Measurements from ENCODE around the gene TRPM5.

Gene TRPM5

DNA sequence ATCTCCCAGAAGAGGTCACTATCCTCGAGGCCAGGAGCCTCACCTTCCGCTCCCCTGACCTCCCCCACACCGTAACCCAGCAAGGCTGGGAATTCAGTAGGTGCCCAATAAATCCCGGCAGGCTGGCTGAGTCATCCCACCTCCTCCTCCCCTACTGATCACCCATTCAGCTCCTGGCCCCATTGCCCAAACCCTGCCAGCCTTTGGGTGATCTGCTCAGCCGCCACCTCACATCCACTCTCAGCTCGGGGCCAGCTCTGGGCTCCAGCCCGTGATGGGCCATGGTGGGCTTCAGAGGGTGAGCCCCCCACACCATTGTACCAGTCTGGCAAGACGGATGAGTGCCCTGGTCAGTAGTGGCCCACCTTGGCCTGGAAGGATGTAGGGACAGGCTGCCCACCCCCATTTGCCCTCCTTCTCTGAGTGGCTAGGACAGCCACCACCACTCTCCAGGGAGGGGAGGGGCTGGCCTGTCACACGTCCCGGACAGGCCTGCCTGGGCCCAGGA is 8.2 kb downstream of the TRPM5 start:
- DNase-seq = no peak

- no peak for DNase-seq
Observed at GRCh38 chr11:2435288-2436012, 8.9 kb downstream of the TRPM5 start.

GRCh38 chr11:2434506-2435255 is 9.6 kb downstream of the TRPM5 start:
- DNase-seq = no peak

GRCh38 chr11:2434008-2434407 is 10.3 kb downstream of the TRPM5 start:
- no peak for DNase-seq

- DNase-seq = no peak
Observed at GRCh38 chr11:2433106-2433925, 11.0 kb downstream of the TRPM5 start.

DNA sequence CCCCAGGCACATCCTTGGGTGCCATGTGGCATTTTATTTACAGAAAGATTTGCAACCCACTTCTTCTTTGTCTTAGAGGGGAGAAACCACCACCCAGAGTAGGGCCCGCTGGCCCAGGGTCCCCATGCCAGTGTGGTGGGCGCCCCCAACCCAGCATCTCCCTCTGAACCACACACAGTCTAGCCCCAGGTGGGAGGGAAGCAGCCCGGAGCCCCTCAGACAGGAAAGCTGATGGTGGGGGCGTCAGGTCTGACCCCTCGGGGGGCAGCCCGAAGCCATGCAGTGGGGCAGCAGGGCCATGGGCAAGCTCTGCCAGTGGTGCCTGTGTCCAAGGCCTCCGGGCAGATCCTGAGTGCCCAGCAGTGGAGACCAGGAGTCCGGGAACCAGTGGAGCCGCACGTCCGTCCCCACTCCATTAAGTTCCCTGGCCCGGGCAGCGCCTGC is 11.7 kb downstream of the TRPM5 start:
- DNase-seq = no peak

DNA sequence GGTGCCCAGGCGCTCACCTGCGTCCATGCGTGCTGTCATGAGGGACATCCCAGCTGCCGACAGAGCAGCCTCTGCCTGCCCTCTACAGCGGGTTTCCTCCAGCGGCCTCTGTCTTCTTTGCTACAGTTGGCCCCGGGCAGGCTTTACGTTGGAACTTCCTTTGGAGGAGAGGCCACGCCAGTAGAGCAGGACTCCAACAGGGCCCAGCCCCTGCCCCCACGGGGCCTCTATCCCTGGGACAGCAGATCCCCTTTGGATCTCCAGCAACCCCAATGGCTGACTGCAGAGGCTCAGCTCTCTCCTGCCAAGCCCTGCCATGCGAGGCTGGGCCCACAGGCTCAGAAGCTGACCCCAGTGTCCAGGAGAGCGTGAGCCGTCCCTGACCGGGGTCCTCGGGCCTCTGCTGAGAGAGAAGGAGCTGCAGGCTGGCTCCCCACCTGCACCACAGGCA is 12.1 kb downstream of the TRPM5 start:
- no peak for DNase-seq

DNA sequence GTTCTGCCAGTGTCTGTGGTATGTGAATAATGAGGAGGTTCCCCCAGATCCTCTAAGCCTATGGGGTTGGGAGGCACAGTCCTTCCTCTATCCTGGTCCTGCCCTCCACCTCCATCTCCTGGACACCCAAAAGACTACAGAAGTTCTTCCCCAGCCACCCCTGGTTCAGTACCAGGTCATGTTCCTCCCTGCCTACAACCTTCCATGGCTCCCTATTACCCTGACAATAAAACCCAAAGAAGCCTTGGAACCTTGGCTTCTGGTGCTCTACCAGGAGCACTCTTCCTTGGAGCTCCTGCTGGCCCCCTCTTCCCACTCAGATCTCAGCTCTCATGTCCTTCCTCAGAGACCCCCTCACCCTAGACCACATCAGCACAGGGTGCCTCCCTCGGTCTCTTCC is 12.9 kb downstream of the TRPM5 start:
- no peak for DNase-seq

DNA sequence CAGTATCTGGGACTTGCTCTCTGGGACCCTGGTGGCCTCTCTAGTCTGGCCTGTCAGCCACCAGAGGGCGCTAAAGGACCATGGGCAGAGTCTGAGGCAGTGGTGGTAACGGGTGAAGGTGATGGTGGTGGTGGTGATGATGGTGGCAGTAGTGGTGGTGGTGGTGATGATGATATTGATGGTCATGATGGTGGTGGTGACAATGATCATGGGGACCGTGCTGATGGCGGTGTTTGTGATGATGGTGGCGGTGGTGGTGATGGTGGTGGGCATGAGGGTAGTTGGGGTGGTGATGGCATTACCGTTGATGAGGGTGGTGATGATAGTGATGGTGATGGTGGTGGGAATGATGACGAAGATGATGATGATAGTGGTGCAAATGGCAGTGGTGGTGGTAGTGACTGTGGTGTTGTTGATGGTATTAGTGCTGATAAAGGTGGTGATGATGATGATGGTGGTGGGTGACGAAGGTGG is 16.0 kb downstream of the TRPM5 start:
- peak; percentile 78 for DNase-seq

GRCh38 chr11:2427721-2428321 is 16.5 kb downstream of the TRPM5 start:
- no peak for DNase-seq

- DNase-seq = no peak
Observed at GRCh38 chr11:2426826-2427521, 17.3 kb downstream of the TRPM5 start.

- no peak for DNase-seq
Observed at GRCh38 chr11:2426221-2426620, 18.1 kb downstream of the TRPM5 start.

DNA sequence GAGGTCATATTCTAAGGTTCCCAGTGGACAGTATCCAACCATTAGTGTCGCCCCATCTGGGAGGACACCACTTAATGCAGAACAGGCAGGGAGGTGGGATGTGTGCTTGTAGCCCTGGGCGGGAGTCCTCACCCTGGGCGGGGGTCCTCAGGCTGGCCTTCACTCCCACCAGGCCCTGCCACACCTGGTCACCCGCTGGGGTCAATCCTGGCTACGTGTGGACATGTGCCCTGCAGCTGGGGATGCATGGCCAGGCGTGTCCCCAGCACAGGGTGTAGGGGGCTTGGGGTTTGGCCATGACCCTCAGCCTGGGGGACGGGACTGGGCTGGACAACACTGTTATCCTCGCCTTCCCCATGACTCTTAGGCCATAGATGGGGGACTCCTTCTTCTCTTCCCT is 18.8 kb downstream of the TRPM5 start:
- no peak for DNase-seq

DNA sequence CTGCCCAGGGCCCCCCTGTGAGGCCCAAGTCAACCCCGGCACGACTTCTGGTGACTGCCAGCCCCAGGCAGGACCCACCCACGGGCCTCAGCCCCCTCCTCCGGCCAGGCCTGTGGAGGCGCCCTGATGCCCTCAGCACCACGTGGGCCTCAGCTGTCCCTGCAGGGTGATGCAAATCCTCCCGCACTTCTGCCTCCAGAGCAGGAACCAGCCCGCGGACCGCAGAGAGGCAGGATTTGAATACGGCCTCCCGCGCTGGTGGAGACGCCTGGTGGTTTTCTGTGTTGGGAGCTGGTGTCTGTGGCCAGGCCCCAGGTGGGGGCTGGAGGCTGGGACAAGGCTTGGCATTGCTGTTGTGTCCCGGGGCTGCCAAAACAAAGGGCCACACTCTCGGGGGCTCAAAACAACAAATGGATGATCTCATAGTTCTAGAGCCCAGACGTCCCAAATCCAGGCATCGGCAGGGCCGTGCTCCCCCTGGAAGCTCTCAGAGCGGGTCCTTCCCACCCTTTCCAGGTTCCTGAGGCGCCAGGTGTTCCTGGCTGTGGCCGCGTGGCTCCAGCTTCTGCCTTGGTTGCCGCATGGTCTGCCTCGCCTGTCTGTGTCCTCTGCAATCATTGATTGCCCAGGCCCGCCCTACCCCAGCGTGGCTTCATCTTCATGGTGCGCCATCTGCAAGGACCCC is 19.4 kb downstream of the TRPM5 start:
- no peak for DNase-seq

DNA sequence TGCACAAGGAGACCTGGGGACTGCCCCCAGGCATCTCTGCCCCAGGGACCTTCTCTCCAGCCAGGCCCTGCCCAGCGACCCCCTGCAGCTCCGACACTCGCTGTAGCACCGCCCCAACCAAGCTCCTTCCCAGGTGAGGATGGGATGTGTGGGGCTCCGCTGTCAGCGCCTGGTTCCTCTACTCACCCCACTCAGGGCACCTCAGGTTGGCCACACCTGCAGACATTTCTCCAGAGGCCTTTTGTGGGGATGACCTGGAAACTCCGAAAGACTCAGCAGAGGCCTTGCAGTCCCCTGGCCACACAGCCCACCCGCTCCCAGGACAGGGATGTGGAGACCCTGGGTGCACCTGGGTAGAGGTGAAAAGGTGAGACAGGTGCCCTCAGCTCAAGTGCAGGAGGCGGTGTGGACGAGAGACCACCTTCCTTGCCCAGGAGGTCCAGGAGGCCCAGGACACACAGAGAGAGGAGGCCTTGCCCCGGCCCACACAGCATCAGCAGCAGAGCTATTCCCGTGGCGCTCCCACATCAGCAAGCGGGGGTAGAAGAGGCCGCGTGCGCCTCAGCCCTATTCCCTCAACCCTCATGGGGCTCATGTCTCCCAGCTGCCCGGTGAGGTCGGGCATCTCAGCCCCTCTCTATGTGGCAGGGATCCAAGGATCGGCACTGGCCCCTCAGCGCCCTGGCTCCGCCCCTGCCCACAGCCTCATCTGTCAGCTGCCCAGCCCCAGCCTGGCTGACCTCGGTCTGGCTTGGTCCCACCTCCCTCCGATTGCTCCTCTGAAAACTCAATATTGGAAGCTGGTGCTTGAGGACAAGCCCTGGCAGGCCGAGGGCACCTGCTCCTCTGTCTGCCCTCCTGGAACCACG is 20.9 kb downstream of the TRPM5 start:
- no peak for DNase-seq

DNA sequence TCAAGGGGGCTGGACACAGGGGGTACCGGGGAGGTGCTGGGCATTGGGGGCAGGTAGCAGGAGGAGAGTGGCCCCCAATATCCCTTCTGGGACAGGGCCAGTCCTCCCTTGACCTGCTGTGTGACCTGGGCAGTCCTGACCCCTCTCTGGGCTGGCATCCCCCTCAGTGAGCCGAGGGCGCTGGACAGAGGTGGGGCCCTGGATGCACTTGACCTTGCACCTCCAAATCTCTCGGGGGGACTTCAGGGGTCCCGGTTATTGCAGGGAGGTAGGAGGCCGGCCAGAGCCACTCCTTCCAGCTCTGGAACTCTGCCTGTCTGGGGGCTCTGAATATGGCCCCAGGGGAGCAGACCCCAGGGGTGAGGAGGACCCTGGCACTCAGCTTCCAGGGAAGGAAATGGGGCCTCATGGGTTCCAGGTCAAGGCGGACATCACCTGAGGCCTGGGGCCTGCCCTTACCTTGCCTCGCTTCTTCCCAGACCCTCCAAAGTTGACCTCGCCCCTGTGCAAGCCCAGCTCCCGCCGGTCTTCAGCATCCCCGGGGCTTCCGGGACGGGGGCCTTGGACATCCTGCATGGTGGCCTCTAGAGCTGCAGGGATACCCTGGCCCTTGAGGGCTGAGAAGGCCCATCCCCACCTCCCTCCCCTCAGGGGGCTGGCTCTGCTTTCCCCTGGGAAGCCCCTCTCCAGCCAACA is 21.7 kb downstream of the TRPM5 start:
- DNase-seq = no peak

GRCh38 chr11:2421996-2422395 is 22.3 kb downstream of the TRPM5 start:
- DNase-seq = no peak

DNA sequence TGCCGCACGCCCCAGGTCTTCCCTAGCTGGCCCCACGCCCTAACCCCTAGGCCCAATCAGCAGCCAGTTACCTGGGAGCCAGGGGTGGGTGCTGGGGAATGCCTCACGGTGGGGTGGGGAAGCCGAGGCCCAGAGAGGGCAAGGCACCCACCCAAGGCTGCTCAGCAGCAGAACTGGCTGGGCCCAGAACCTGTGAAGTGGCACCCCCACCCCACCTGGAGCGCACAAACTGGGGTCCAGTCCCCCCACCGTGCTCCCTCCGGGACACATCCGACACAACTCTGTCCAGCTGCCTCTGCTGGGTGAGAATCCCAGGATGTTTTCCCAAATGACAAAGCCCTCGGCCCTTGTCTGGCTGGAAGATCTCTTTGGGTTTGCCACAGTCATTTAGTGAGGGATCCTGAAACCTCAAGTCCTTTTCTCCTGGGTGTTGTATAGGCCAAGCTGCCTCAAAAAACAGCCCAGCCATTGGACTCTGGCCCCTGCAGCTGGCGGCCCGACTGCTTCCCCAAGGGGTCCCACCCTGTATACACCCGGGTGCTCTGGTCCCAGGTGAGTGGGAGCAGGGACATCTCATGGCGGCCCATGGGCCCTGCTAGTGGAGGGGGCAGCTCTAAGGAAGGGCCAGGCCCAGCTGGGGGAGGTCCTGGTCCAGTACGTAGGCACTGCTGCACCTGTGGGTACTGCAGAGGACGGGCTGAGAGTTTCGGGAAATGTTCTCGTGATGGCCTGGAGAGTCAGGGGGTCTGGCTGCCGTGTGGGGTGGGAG is 22.9 kb downstream of the TRPM5 start:
- no peak for DNase-seq

Measured in CD4-positive, alpha-beta T cell treated with Interferon gamma for 1 hour (primary cell).